Stimulated activated effector memory CD8-positive, alpha-beta T cell treated with anti-CD3 and anti-CD28 coated beads, Interleukin-12 subunit alpha, Interleukin-12 subunit beta, amount 100 ng/mL, for 72 hours (primary cell): ENCODE results near the gene SLC8A2.

ENCODE experiments used
- ATAC-seq: fragments of 150-1000 bp; cut with Tn5 transposase; 2 replicates; pipeline ENCODE4 v1.10.0; 2021
- DNase-seq, 2 donors: peaks; one replicate each; pipeline ENCODE4 v3.0.0; 2021 to 2022; ENCODE audit warnings: low spot score in 2 of 2
- H3K27ac Mint-ChIP-seq: one replicate; pipeline ENCODE4 v1.8.0; 2022; ENCODE audit warnings: mild to moderate bottlenecking, mixed read lengths
- H3K36me3 Mint-ChIP-seq: one replicate; pipeline ENCODE4 v1.8.0; 2022; ENCODE audit warnings: mild to moderate bottlenecking, mixed read lengths
- H3K4me1 Mint-ChIP-seq: one replicate; pipeline ENCODE4 v1.8.0; 2022; ENCODE audit warnings: mixed read lengths
- H3K4me3 Mint-ChIP-seq: one replicate; pipeline ENCODE4 v1.8.0; 2022; ENCODE audit warnings: mild to moderate bottlenecking, mixed read lengths
- H3K9me3 Mint-ChIP-seq: one replicate; pipeline ENCODE4 v1.8.0; 2022; ENCODE audit warnings: mixed read lengths

The SLC8A2 gene

GRCh38 chr19:47483200-47483599, 11.5 kb upstream of the SLC8A2 start:
- H3K4me1 Mint-ChIP-seq = peaks cover 24% of the 10 kb centered on the region
- no peak for ATAC-seq
- H3K9me3 Mint-ChIP-seq = no peaks in the 10 kb centered on the region
- no peak for DNase-seq
- peak overlapping the region; percentile 98 for H3K27ac Mint-ChIP-seq
- peak overlapping the region; percentile 87 for H3K4me3 Mint-ChIP-seq
- peaks cover 21% of the 10 kb centered on the region for H3K36me3 Mint-ChIP-seq

- ATAC-seq (no peak), DNase-seq (no peak)
- H3K27ac Mint-ChIP-seq = peak overlapping the region; percentile 32
- peaks cover 16% of the 10 kb centered on the region for H3K4me1 Mint-ChIP-seq
- peaks cover 10% of the 10 kb centered on the region for H3K36me3 Mint-ChIP-seq
- H3K9me3 Mint-ChIP-seq = no peaks in the 10 kb centered on the region
- no peak overlapping the region for H3K4me3 Mint-ChIP-seq
Observed at GRCh38 chr19:47481460-47482052, 9.9 kb upstream of the SLC8A2 start.

DNA sequence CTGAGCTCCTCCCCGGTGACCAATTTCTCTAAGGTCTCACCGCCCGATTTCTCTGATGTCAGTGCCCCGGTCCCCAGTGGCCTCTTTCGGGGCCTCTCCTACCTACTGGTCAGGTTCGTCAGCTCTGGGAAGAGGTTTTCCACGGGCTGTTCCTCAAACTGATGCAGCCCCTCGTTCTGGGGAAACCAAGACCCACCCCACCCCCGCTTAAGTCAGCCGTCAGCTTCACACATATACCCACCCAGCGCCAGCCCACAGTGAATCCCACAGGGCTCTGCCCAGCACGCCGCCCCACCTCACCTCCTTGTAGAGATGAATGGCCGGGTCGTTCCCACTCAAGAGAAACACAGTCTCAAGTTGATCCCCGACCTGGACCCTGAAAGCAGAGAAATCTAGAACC, 9.0 kb upstream of the SLC8A2 start:
- Mint-ChIP-seq H3K36me3 (peaks cover 10% of the 10 kb centered on the region), H3K9me3 (no peaks in the 10 kb centered on the region), H3K27ac (no peak overlapping the region), H3K4me1 (peaks cover 15% of the 10 kb centered on the region), H3K4me3 (no peak overlapping the region)
- DNase-seq (no peak), ATAC-seq (no peak)

- Mint-ChIP-seq H3K27ac (no peak overlapping the region), H3K4me3 (no peak overlapping the region), H3K4me1 (peaks cover 12% of the 10 kb centered on the region), H3K36me3 (peaks cover 10% of the 10 kb centered on the region), H3K9me3 (no peaks in the 10 kb centered on the region)
- ATAC-seq = no peak
- DNase-seq = no peak
Observed at GRCh38 chr19:47479701-47480503, 8.2 kb upstream of the SLC8A2 start.

DNA sequence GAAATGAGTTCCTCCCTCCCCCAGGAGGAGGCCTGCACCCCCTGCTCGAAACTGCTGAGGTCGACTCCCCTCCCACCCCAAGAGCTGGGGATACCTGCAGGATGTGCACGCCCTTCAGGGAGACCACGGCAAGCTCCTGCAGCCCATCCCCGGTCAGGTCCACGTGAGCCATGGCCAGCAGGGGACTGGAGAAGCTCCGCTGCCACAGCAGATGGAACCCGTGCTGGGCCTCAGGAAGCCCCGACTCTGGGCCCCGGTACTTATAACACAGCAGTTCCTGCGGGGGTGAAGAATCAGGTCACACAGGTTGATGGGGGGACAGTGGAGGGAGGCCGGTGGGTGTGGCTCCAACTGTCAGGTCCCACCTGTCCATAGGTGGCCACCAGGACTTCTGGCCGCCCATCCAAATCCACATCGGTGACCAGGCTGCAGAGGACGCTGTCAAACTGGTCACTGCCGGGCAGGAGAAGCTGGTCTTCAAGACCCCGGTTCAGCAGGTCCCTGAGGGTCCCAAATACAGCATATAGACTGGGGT, 4.8 kb upstream of the SLC8A2 start:
- no peak overlapping the region for H3K27ac Mint-ChIP-seq
- H3K4me3 Mint-ChIP-seq = no peak overlapping the region
- peaks cover 5% of the 10 kb centered on the region for H3K4me1 Mint-ChIP-seq
- DNase-seq (no peak), ATAC-seq (no peak)
- no peaks in the 10 kb centered on the region for H3K9me3 Mint-ChIP-seq
- no peaks in the 10 kb centered on the region for H3K36me3 Mint-ChIP-seq

DNA sequence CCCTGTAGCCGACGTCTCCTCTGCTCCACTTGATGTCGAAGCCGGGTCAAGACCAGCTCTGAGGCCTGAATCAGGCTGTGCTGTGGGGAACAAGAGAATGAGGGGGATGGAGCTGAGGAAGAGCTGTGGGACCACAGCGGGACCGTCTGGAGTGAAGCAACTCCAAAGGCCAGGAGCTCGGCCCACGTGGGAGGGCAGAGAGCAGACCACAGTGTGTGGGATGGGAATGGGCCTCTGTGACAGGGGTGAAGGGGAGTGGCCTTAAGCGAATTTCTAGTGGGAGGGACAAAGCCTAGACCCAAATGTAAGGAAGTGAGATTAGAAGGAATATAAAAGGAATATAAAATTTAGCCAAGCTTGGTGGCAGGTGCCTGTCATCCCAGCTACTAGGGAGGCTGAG, 3.8 kb upstream of the SLC8A2 start:
- peaks cover 16% of the 10 kb centered on the region for H3K4me1 Mint-ChIP-seq

GRCh38 chr19:47473336-47473735, 1.6 kb upstream of the SLC8A2 start:
- Mint-ChIP-seq H3K9me3 (no peaks in the 10 kb centered on the region), H3K4me3 (no peak overlapping the region), H3K27ac (no peak overlapping the region), H3K36me3 (no peaks in the 10 kb centered on the region), H3K4me1 (peaks cover 20% of the 10 kb centered on the region)
- DNase-seq = no peak
- ATAC-seq = no peak

More for the DNA sequence above, 3.8 kb upstream of the SLC8A2 start:
- no peak for ATAC-seq
- H3K9me3 Mint-ChIP-seq = no peaks in the 10 kb centered on the region
- no peak overlapping the region for H3K4me3 Mint-ChIP-seq
- H3K27ac Mint-ChIP-seq = no peak overlapping the region
- H3K36me3 Mint-ChIP-seq = no peaks in the 10 kb centered on the region
- no peak for DNase-seq

GRCh38 chr19:47471381-47471732, 336 bp downstream of the SLC8A2 start:
- Mint-ChIP-seq H3K27ac (no peak overlapping the region), H3K4me3 (peak overlapping the region; percentile 22), H3K4me1 (peaks cover 20% of the 10 kb centered on the region), H3K36me3 (no peaks in the 10 kb centered on the region), H3K9me3 (no peaks in the 10 kb centered on the region)
- ATAC-seq (no peak), DNase-seq (no peak)

- Mint-ChIP-seq H3K4me1 (peaks cover 20% of the 10 kb centered on the region), H3K36me3 (no peaks in the 10 kb centered on the region), H3K9me3 (no peaks in the 10 kb centered on the region), H3K4me3 (peak overlapping the region; percentile 22), H3K27ac (no peak overlapping the region)
- DNase-seq (no peak), ATAC-seq (no peak)
Observed at GRCh38 chr19:47470447-47471195, 1.1 kb downstream of the SLC8A2 start.

DNA sequence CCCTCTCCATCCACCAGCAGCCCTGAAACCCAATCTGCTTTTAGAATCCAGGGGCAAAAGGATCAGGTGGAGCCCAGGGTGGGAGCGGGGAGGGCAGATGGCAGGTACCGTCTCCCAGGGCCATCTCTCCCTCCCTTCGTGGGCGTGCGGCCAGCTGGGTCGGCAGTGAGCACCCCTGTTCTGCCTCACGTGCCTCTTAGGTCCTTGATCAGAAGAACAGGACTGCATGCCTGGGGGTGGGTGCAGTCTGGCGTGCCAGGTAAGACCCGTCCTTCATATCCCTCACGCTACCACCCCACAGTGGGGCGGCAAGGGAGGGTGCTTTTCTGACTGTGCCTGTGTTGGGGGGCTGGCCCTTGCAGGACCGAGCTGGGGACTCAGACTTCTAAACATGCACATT, 2.0 kb downstream of the SLC8A2 start:
- Mint-ChIP-seq H3K9me3 (no peaks in the 10 kb centered on the region), H3K36me3 (no peaks in the 10 kb centered on the region), H3K27ac (no peak overlapping the region), H3K4me3 (no peak overlapping the region), H3K4me1 (peaks cover 16% of the 10 kb centered on the region)
- DNase-seq (no peak), ATAC-seq (no peak)

DNA sequence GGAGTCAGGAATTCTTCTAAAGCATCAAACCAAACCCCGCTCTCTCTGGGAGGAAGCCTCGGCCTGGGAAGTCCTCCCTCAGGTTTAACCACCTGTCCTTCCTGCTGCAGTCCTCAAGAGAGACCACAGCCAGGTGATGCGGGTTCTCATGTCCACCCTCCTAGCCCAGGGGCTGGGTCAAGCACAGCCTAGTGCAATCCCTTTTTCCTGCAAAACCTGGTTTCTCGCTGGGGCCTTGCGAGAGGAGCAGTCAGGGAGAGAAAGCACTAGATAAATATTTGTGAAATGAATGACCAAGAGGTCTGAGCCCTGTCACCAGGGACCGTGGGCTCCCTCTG, 2.4 kb downstream of the SLC8A2 start:
- DNase-seq (no peak), ATAC-seq (no peak)
- Mint-ChIP-seq H3K36me3 (no peaks in the 10 kb centered on the region), H3K4me3 (no peak overlapping the region), H3K27ac (no peak overlapping the region), H3K9me3 (no peaks in the 10 kb centered on the region), H3K4me1 (peaks cover 16% of the 10 kb centered on the region)

DNA sequence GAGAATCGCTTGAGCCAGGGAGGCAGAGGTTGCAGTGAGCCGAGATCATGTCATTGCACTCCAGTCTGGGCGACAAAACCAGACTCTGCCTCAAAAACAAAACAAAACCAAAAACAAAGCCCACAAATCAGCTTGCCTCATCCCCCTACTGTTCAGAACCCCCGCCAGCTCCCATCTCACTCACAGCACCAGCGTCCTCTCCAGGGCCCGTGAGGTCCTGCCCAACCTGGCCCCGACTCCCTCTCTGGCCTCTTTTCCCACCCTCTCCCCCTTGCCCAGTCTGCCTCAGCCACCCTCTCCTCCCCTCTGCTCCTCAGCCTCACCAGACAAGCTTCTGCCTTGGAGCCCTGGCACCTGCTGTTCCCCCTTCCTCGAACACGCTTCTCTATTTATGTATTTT, 3.8 kb downstream of the SLC8A2 start:
- peak overlapping the region; percentile 41 for H3K27ac Mint-ChIP-seq
- no peaks in the 10 kb centered on the region for H3K9me3 Mint-ChIP-seq
- H3K36me3 Mint-ChIP-seq = no peaks in the 10 kb centered on the region
- ATAC-seq (no peak), DNase-seq (no peak)
- no peak overlapping the region for H3K4me3 Mint-ChIP-seq
- H3K4me1 Mint-ChIP-seq = peaks cover 16% of the 10 kb centered on the region

- no peak overlapping the region for H3K4me3 Mint-ChIP-seq
- H3K4me1 Mint-ChIP-seq = peaks cover 9% of the 10 kb centered on the region
- no peak overlapping the region for H3K27ac Mint-ChIP-seq
- DNase-seq = no peak
- no peaks in the 10 kb centered on the region for H3K9me3 Mint-ChIP-seq
- no peaks in the 10 kb centered on the region for H3K36me3 Mint-ChIP-seq
- ATAC-seq = no peak
Observed at GRCh38 chr19:47465957-47466356, 5.7 kb downstream of the SLC8A2 start.

- Mint-ChIP-seq H3K36me3 (no peaks in the 10 kb centered on the region), H3K27ac (no peak overlapping the region), H3K9me3 (no peaks in the 10 kb centered on the region), H3K4me3 (no peak overlapping the region), H3K4me1 (no peaks in the 10 kb centered on the region)
- ATAC-seq (no peak), DNase-seq (no peak)
Observed at GRCh38 chr19:47464675-47465419, 6.8 kb downstream of the SLC8A2 start.

- no peak overlapping the region for H3K27ac Mint-ChIP-seq
- DNase-seq (no peak), ATAC-seq (peak; percentile 26)
- H3K9me3 Mint-ChIP-seq = no peaks in the 10 kb centered on the region
- no peaks in the 10 kb centered on the region for H3K4me1 Mint-ChIP-seq
- H3K4me3 Mint-ChIP-seq = no peak overlapping the region
- H3K36me3 Mint-ChIP-seq = no peaks in the 10 kb centered on the region
Observed at GRCh38 chr19:47461876-47462275, 9.8 kb downstream of the SLC8A2 start.
